HG03139 (cell line): ENCODE results near the gene ZNF467.

Experiments used
- ATAC-seq: cut with Tn5 transposase; IDR thresholded peaks from one replicate; pipeline ENCODE4 v1.9.1; 2021; ENCODE audit not compliant: unreplicated experiment

The ZNF467 gene

DNA sequence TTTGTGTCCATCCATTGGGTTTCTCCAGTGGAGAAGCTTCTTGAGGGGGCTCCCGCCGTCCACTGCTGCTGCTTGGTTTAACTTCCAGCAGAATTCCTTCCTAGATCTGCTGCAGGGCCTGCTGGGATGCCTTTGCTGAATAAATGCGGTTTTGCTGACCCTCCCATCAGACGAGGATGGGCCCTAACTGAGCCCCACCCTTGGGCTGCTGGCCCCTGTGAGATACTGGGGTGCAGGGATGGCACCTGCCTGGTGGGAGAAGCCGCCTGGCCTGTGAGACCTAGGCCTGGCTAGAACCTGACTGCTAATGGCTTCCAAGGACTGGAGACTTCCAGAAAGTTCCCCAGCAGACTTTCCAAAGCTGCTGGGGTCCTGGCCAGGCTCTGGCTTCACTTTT, 43.8 kb downstream of the ZNF467 start:
- ATAC-seq: no peak

DNA sequence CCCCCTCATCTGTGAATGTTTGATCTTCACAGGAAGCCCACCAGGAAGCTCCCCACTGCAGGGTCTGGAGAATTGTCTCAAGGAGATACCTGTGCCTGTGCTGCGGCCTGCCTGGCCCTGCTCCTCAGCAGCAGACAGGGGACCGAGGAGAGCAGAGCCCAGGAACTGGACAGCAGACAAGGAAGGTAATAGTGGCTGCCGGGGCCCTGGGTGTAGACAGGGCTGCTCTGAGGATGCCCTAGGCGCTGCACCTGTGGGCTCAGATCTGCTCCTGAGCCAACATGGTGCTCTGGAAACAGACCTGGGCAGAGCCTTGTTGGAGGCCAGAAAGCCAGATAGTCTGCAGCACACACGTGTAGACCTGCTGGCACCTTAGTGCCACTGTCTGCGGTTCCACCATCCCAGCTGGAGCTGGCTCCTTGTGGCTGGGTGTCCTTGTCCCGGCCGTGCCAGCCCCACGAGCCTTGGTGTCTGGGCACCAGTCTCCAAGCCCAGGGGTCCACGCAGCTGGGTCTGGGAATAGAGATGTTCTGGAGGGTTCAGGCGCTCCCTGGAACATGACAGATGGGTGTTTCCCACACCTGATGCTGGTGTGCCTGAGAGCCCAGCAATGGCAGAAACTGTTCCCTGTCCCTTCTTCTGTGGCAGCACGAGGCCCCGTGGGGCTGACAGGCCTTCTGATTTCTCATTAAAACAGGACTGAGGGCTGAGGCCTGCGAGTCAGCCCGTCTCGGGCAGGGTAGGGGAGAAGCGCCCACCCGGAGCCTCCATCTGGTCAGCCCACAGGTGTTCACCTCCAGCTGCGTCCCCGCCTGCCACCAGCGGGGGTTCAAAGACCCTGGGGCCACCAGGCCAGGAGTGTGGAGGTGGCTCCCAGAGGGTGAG, 44.7 kb downstream of the ZNF467 start:
- no peak for ATAC-seq

DNA sequence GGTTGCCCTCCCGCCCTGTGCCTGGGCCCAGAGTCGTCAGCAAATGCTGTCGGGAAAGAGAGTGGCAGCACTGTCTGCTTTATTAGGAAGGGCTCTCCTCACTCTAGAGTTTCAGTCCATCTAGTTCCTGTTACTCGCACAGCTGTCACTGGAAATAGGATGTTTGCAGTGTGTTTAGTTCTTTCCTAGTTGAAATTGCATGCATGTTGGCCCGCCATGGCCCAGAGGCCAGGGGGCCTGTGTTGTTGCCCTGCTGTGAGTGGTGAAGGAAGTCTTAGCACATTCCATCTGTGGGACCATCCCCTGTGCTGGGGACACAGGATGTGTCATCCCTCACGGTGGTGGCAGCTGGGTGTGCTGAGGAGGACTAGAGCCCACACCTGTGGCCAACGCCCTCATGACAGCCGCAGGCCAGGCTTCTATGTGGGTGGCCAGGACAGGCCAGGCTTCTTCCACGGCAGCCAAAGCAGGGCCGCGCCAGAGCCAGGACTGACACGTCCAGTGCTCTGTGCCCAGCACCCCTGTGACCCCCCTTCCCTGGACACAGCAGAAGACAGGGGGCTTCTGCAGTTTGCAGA, 45.4 kb downstream of the ZNF467 start:
- ATAC-seq: no peak

DNA sequence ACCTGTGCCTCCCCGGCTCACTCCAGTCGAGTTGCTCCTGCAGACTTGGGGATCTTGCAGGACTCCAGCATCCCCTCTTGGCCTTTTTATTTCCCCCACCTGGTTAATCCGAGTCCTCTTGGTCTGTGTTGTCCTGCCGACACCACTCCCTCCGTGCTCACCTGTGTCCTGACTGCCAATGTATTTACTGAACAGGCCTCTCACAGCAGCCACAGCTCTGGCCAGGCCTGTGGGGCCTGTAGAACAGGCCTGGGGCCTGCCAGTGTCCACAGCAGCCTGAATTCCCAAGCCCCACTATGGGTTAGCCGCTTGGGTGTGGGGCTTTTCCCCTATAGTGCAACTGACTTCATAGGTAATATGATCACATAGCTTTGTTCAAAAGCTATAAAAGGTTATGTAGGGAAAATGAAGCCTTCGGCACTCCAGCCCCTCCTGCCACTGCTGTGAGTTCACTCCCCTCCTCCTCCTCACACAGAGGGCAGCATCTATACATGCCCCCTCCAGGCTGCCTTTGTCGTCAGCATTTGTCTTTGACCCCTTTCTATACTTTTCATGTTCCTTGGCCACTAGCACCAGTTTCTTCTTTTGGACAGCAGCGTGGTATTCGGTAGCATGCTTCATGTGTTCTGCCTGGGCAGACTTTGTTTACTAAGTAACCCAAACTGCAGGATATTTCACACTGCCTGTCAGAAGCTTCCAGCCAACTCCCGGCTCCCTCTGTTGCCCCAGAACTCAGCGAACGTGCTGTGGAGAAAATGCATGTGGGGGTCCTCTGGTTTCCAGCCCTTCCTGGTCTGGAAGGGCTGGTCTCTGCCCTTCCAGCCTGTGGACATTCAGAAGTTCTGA, 46.1 kb downstream of the ZNF467 start:
- ATAC-seq: no peak

DNA sequence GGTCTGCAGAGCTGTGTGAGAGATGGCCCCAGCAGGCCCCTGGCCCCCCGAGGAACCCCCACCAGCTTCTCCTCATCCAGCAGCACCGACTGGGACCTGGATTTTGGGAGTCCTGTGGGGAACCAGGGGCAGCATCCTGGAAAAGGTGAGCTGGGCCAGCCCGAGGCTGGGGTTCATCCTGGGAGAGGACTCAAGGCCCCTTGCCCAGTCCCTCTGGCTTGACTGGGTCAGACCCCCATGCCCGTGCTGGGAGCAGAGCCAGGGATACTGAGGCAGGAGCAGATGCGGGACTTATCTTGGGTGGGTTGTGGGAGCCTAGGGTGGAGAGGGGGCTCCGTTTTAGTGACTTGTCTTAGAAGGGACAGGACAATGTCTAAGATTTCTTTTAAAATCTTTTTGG, 47.5 kb downstream of the ZNF467 start:
- ATAC-seq: no peak

DNA sequence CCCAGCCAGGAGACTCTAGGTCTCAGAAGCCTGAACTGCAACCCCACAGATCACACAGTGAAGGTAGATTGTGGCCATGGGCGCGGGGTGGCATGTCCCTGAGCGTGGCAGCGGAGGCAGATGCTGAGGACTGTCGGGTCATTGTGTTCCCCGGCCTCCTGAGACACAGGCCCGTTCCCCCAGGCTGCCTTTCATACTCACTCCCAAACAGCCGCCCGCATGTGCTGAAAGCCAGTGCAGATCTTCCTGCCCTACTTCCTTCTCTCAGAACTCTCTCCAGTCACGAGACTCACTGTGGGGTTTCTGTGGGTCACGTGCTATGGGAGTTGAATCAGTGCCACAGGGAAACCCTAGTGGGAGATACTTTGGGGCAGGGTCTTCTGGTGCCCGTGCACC, 48.0 kb downstream of the ZNF467 start:
- no peak for ATAC-seq

DNA sequence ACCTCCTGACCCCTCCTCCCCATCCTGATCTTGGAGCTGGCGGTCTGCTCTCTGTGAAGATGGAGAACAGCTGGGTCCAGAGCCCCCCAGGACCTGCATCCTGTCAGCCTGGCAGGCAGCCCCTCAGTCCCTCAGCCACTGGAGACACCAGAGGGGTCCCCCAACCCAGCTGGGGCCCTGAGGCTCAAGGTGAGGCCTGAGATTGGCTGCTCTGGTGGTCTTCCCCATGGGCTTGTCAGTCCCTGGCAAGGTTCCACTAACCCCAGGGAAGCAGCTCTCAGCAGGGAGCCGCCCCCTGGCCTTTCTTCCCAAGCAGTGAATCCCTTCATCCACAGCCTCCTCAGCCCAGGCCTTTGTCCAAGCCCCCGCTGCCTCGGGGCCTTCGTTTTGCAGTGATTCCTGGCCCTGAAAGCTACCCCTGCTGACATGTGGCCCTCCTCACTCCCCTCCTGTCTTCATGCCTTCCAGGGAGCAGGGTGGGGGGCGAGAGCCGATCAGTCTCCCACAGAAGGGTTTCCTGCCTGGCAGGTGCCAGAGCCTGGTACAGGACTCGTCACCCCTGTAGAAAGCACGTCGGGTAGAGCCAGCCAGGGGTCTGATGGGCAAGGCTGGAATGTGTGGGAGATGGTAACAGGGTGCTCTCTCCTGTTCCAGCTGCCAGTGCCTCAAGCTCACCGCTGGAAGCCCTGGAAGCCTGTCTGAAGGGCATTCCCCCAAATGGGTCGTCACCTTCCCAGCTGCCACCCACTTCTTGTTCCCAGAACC, 48.5 kb downstream of the ZNF467 start:
- ATAC-seq: no peak

DNA sequence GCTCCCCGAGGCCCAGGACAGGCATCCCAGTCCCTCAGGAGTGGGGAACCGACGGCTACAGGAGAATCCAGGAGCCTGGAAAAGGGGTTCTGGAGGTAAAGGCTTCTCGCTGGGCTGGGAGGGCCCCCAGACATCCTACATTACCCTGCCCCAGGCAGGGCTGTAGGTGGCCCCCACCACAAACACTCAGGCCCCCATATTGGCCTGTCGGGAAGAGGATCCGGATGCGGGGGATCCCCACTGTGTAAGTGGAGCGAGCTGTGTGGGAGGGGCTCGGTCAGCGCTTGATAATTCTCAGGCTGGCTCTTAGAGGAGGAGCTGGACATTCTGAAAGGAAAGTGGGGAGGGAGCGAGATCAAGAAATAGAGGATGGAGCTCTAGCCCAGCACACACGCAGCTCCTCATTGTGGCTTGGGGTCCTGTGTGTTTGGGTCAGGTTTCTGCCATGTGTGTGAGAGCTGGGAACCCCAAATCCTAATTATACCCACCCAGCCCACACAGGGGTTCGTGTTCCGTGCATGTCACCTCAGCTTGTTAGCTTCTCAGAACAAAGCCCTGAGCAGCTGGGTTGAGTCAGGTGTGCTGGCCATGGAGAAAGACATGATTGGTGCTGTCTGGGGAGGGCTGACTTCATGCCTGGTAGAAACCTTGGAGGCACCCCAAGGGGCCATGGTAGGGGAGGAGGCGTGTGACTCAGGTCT, 49.4 kb downstream of the ZNF467 start:
- no peak for ATAC-seq

DNA sequence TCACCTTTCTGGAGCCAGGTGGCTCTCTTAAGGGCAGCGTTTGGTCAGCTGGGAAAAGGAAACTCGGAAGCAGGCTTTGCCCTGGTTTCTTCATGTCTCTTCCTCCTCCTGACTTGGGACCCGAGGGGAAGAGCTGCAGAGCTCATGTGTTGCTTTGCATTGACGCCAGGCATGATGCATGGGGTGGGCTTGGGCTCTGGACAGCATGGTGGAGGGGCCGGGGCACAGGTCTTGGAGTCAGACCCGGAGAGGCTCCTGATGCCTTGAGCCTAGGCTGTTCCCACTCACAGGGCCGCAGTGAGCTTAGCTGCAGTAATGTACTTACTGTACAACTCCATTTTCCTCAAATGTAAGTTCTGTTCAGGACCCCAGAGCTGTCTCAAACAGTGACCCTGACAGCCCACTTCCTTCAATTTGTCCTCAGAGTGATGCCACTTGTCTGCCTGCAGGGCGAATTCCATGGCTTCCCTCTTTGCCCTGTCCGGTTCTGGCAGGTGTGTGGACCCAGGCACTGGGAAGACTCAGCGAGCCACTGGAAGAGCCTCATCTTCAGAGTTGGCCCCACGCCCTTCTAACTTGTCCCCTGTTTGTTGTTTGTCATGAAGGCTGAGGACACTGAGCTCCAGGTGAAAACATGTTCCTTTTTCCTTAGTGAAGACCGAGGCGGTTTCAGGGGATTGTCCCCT, 50.2 kb downstream of the ZNF467 start:
- no peak for ATAC-seq

DNA sequence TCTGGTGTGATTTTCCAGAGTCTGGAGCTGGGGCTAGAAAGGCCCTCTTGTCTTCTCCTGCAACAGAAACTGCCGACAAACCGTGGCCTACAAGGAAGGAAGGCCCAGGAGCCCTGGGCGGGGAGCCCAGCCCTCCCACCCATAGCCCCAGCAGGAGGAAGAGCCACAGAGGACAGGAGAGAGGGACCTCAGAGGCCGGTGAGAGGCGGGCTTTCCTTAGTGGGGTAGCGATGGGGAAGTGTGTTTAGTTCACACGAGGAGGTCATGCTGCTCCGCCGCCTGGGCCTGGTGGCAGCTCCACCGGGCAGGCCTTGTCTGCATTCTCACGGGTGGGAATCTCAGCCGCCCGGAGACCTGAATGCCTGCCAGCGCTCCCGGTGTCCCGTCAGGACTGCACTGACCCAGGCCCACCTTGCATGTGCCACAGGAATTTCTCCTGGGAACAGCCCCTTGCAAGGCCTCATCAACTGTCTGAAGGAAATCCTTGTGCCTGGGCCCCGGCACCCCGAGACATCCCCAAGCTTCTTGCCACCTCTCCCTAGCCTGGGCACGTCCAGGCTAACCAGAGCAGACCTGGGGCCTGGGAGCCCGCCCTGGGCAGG, 50.9 kb downstream of the ZNF467 start:
- ATAC-seq: no peak

DNA sequence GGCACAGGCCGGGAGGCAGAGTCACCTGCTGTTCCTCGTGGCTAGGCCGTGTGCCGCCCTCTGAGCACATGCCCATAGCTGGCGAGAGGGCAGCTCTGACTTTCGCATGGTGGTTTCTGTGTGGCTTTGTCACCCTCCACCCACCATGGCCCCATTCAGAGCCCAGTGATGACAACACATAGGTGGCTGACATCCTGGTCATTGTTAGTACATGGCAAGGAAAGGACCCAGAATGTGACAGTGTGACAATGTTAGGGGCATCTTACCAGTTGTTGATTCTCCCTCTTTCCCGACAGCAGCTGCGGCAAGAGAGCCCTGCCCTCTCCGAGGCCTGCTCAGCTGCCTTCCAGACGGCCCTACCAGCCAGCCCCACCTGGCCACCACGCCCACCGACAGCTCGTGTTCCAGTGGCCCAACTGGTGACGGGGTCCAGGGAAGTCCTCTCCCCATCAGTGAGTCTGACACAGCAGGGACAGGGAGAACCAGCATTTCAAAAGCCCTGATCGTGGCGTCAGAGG, 52.2 kb downstream of the ZNF467 start:
- no peak for ATAC-seq

DNA sequence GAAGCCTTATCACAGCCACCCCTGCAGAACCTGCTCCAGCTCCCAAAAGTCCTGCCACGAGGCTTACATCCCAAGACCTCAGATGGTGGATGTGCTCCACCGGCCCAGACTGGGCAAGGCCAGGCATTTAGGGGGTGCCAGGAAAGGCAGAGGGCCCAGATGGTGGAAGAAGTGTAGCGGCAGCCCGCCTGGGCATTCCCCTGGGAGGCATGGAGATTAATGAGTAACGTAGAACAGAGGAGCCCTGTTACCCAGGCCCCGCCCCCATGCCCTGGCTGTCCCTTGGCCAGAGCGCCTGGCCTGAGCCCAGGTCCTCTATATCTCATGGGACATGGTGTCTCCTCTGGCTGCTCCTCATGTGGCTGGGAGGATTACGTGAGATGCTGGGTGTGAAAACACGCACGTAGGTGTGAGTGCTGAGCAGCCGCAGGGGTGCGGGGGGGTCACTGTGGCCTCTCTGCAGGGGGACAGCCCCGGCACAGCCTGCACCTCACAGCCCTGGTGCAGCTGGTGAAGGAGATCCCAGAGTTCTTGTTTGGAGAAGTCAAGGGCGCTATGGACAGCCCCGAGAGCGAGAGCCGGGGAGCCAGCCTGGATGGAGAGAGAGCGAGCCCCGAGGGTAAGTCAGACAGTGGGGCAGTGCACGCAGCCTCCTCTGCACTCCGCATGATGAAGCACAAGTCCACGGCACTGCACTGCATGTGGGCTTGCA, 52.9 kb downstream of the ZNF467 start:
- no peak for ATAC-seq

DNA sequence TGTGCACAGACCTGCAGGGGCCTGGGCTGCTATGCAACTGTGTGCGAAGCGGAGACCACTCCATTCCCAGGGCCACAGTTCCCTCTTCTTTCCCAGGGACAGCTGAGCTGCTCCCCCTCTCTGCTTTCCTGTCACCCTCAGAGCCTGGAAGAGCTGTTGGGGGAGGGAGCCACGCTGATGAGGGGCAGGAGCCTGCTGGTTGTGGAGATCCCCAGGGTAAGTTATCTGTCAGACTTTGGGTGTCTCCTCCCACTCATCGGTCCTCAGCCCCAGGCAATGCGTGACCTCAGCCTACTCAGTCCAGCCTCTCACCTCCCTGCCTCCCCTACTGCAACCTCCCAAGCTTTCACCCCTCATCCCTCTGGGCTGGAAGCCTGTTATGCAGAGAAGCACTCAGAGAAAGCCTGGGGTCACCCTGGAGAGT, 53.5 kb downstream of the ZNF467 start:
- no peak for ATAC-seq

DNA sequence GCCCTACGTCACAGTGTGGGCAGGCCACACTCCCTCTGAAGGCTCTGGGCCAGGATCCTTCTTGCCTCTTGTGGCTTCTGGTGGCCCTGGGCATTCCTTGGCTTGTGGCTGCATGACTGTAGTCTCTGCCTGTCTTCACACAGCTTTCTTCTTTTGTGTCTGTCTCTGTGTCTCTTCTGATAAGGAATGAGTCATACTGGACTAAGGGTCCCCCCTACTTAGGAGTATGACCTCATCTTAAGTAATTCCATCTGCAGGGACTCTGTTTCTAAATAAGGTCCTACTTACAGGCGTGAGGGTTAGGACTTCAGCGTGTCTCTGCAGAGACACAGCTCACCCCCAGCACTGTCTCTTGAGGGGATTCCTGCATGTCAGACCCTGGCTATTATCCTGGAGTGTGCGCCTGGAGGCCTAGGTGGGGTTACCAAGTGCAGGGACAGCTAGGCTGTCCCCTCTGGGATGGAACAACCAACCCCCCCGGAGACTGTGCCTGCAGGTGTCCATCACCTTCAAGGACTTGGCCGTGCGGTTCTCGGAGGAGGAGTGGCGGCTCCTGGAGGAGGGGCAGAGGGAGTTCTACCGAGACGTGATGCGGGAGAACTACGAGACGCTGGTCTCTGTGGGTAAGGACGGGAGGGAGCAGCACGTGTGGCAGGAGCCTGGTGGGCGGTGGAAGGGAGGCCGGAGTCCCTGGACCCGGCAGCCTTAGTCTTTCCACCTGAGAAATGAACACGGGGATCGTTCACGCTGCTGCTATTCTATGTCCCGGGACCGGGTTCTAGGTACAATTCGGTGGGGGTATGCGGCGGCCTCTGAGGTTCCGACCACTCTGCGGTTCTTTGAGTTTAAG, 54.1 kb downstream of the ZNF467 start:
- no peak for ATAC-seq

DNA sequence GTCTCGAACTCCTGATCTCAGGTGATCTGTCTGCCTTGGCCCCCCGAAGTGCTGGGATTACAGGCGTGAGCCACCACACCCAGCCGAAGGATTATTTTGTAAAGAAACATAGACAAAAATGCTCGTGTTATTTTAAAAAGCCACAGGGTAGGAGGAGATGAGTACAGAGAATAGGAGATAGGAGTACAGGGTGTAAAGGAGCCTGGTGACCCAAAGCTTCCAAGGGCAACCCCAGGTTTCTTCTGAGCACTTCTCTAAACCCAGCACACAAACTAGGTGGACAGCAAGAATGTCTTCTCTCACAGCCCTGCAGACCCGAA, 54.7 kb downstream of the ZNF467 start:
- ATAC-seq: no peak

DNA sequence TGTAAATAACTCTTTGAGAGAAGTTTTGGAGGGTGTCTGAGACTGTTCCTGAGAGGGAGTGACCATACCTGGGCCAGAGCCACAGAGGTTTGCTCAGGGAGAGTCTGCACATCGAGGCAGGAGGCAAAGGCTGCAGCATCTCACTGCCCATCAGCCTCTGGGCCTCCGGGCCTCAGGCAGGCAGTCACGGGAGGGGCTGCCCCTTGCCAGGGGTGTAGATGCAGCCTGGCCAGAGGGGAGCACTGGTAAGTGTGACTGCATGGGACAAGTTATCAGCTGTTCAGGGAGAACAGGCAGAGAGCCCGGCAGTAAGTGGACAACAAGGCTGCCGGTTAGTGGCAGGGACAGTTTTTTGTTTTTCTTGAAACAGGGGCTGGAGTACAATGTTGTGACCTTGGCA, 55.9 kb downstream of the ZNF467 start:
- ATAC-seq: no peak

DNA sequence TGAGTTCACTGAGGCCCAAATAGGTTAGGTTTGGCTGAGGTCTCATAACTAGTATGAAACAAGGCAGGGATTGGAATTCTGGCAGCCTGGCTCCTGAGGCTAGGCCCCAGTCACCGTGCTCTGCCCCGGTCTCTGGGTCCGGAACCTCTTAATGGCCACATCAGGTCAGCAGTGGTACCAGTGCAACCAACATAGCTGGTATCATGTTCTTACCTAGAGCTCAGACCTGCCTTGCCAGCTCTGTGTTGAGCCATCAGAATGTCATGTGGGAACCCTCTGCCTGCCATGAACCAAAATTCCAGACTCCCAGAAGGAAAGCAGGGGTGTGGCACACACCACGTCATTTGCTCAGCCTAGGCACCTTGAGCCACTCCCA, 56.5 kb downstream of the ZNF467 start:
- no peak for ATAC-seq
